Right lobe of liver (tissue), 6 donors: Measurements from ENCODE around the gene TRIM31. TPM values are rescaled to one million over a fixed set of nuclear protein-coding genes. Genes with fewer than 3 reads are reported as not detected.

Experiments
- ATAC-seq, 4 donors: fragments of 200-7000 bp; cut with Tn5 transposase; one replicate each; pipeline ENCODE4 v1.9.1; 2020; ENCODE audit warnings: mild to moderate bottlenecking in 4 of 4, moderate library complexity in 4 of 4
- DNase-seq, 3 donors: peaks; one replicate each; pipeline ENCODE4 v3.0.0-alpha.2; 2020
- H3K27ac ChIP-seq, 3 donors: fragments of 200-600 bp; one replicate each; pipeline ENCODE4 v1.8.0; 2022
- H3K27me3 ChIP-seq, 2 donors: fragments of 200-600 bp; one replicate each; pipeline ENCODE4 v1.8.0; 2022
- H3K36me3 ChIP-seq, 4 donors: fragments of 200-600 bp; sonication (generic) in 1 of 4; one replicate each; pipeline versions ENCODE4 v1.5.1 to v1.8.0; 2017 to 2022; ENCODE audit warnings: control low read depth in 1 of 4
- H3K4me1 ChIP-seq, 4 donors: fragments of 200-600 bp; sonication (generic) in 1 of 4; one replicate each; pipeline versions ENCODE4 v1.5.1 to v1.8.0; 2017 to 2022; ENCODE audit warnings: control low read depth in 1 of 4
- H3K4me3 ChIP-seq, 3 donors: fragments of 200-600 bp; one replicate each; pipeline ENCODE4 v1.8.0; 2022
- H3K9me3 ChIP-seq, 4 donors: fragments of 200-600 bp; sonication (generic) in 1 of 4; one replicate each; pipeline versions ENCODE4 v1.5.1 to v1.8.0; 2017 to 2022; ENCODE audit warnings: control low read depth in 1 of 4
- POLR2A ChIP-seq: fragments of 450-650 bp; IDR thresholded peaks from one replicate; pipeline ENCODE4 v1.6.1; 2017; ENCODE audit warnings: antibody characterized with exemption, mild to moderate bottlenecking
- WGBS: methylation state at CpG from one replicate; pipeline ENCODE4 v1.1.6; 2018; ENCODE audit warnings: low coverage, low lambda C conversion rate; ENCODE audit not compliant: insufficient coverage; ENCODE audit errors: missing lambda C conversion rate; 5-methylcytosine and 5-hydroxymethylcytosine counted together
- intact Hi-C, 2 donors: fragments of 100-400 bp; cut with DNase I; formaldehyde crosslinking; loops; one replicate each; pipeline versions ENCODE4 v1.11.2 to v1.14.1; 2022
- total RNA-seq, 6 experiments: library from RNA; depleted of rRNA in 2 of 6; stranded (reverse); fragments of >200 nt in 2 of 6; fragmentation: NEBNext Ultra II Directional in 3 of 6; extraction: Animal tissue kit (Norgen Biotek cat#: 25700) in 3 of 6; gene quantifications; one replicate each; pipeline versions ENCODE4 v1.1.0 to v1.2.4, GENCODE V29; 2016 to 2023
- TF ChIP-seq, protein P1 (sequence below), 4 donors: fragments of 200-600 bp in 3 of 4; fragments of 450-650 bp in 1 of 4; IDR thresholded peaks; one replicate each; pipeline versions ENCODE4 v1.5.1 to v1.8.0; 2016 to 2022; ENCODE audit warnings: antibody characterized with exemption in 4 of 4, mild to moderate bottlenecking in 2 of 4
- donor health status: DM: no; HTN: yes; CAD: no.
- donor health status: DM: no; HTN: no; CAD: no.
- donor health status: DM: no; HTN: no; CAD: no.
- donor health status: DM: no; HTN: yes; CAD: no.
- donor health status: DM: no; HTN: yes; CAD: no.

The TRIM31 gene
- total RNA-seq, 6 experiments from 2014 or later = 0.32 to 5.1 (median 0.60) TPM

DNA sequence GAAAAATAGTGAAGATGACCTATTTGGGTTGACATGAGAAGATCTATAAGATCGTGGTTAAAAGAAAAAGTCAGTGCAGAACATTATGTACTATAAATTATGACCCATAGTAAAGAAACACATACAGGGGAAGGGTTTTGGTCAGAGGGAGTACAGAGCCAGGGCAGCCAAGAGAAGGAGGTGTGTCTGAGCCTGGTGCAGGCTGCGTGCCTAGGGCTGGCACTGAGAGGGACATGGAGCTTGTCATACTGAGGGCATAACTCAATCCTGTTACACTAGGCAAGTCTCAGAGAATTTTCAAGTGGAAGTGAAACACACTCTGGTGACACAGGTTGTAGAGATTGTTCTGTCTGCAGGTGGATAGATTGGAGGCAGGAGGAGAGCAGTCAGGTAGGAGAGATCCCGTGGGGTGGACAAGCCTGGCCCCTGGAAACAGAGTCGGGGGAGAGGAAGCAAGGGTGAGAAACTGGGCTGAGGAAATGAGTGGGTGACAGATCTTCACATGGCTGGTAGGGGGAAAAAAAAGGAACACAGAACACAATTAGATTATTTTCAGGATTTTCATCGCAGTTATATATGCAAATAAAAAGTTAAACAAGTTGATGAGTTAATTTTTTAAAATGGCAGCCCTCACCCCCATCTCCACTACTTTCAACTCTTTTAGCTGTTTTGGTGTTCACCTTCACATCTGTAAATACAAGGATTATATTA is 18.8 kb downstream of the TRIM31 start:
- no peak overlapping the region for H3K27ac ChIP-seq
- ATAC-seq (no peak), DNase-seq (no peak)
- H3K27me3 ChIP-seq = no peaks in the 10 kb centered on the region
- no peaks in the 10 kb centered on the region for H3K4me1 ChIP-seq
- WGBS = 53% methylated on average over 5 of the region's 5 CpGs
- intact Hi-C loops = no loop called here
- TF ChIP-seq, protein P1, sequence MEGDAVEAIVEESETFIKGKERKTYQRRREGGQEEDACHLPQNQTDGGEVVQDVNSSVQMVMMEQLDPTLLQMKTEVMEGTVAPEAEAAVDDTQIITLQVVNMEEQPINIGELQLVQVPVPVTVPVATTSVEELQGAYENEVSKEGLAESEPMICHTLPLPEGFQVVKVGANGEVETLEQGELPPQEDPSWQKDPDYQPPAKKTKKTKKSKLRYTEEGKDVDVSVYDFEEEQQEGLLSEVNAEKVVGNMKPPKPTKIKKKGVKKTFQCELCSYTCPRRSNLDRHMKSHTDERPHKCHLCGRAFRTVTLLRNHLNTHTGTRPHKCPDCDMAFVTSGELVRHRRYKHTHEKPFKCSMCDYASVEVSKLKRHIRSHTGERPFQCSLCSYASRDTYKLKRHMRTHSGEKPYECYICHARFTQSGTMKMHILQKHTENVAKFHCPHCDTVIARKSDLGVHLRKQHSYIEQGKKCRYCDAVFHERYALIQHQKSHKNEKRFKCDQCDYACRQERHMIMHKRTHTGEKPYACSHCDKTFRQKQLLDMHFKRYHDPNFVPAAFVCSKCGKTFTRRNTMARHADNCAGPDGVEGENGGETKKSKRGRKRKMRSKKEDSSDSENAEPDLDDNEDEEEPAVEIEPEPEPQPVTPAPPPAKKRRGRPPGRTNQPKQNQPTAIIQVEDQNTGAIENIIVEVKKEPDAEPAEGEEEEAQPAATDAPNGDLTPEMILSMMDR (IDR thresholded peaks at IDR 0.05) = no peak
- no peak for TF ChIP-seq POLR2A
- no peak overlapping the region for H3K4me3 ChIP-seq
- H3K36me3 ChIP-seq = no peaks in the 10 kb centered on the region
- H3K9me3 ChIP-seq = no peaks in the 10 kb centered on the region

- ATAC-seq = no peak
- no peaks in the 10 kb centered on the region for H3K27me3 ChIP-seq
- intact Hi-C loops = no loop called here
- no peak for TF ChIP-seq POLR2A
- TF ChIP-seq, protein P1 (IDR thresholded peaks at IDR 0.05) = no peak
- no peak overlapping the region for H3K4me3 ChIP-seq
- no peak overlapping the region for H3K27ac ChIP-seq
- H3K9me3 ChIP-seq = no peaks in the 10 kb centered on the region
- no peak for DNase-seq
- 43% methylated on average over 4 of the region's 6 CpGs for WGBS
- no peaks in the 10 kb centered on the region for H3K4me1 ChIP-seq
- H3K36me3 ChIP-seq = no peaks in the 10 kb centered on the region
These were observed 19.9 kb downstream of the TRIM31 start for GRCh38 chr6:30092852-30093543.

DNA sequence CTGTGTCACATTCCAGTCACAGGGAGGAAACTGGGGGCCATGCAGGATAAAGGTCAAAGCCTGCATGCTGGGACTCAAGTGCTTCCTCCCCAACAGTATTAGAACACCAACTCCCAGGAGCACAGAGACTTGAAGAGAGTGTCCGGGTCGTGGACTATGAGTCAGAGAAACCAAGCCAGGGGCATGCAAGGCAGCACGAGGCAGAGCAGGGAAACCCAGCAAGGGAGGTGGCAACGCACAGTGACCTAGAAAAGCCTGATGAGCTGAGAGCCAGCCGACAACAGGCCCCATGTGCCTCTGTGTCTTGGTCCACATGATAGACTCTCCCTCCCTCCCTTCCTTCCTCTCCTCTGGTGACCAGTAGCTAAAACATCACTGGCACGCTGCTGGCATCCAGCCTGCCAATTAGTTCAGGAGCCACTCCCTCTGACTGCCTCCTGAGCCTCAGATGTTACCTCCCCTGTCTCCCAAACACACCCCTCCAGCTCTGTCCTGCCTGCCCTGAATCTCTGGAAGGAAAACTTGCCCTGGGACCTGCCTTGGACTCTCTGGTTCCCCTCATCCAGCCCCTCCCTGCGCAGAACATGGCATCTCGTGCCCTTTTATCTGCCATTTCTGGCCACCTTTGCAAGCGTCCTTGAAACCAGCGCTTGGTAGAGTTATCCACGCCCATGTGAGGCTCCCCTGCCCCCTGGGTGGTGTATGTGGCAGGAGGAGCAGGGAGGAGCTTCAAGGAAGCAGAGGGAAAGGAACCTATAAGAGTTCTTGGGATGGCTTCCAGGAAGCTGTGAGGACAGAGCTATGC is 21.1 kb downstream of the TRIM31 start:
- ATAC-seq (peak in 2 of 4 donors; percentile 33 to 45), DNase-seq (no peak)
- Histone ChIP-seq H3K9me3 (no peaks in the 10 kb centered on the region), H3K36me3 (no peaks in the 10 kb centered on the region), H3K27ac (no peak overlapping the region), H3K4me1 (no peaks in the 10 kb centered on the region), H3K4me3 (no peak overlapping the region), H3K27me3 (no peaks in the 10 kb centered on the region)
- WGBS = 52% methylated on average over 8 of the region's 11 CpGs
- TF ChIP-seq, protein P1 (IDR thresholded peaks at IDR 0.05) = no peak
- TF ChIP-seq POLR2A = no peak
- intact Hi-C loops = no loop called here

- WGBS = 50% methylated on average over 5 of the region's 5 CpGs
- Histone ChIP-seq H3K36me3 (no peaks in the 10 kb centered on the region), H3K4me3 (no peak overlapping the region), H3K27ac (no peak overlapping the region), H3K4me1 (no peaks in the 10 kb centered on the region), H3K27me3 (no peaks in the 10 kb centered on the region), H3K9me3 (no peaks in the 10 kb centered on the region)
- intact Hi-C loops = no loop called here
- TF ChIP-seq, protein P1 (IDR thresholded peaks at IDR 0.05) = no peak
- no peak for DNase-seq
- ATAC-seq = no peak
These were observed 25.0 kb downstream of the TRIM31 start for GRCh38 chr6:30087876-30088275.
